Right lobe of liver (tissue), 4 donors: ENCODE data around the gene CREB5.

ENCODE experiments used
- CTCF ChIP-seq, 4 donors: fragments of 200-600 bp in 3 of 4; fragments of 450-650 bp in 1 of 4; IDR thresholded peaks; one replicate each; pipeline versions ENCODE4 v1.5.1 to v1.8.0; 2016 to 2022; ENCODE audit warnings: antibody characterized with exemption in 4 of 4, mild to moderate bottlenecking in 2 of 4
- POLR2A ChIP-seq: fragments of 450-650 bp; IDR thresholded peaks from one replicate; pipeline ENCODE4 v1.6.1; 2017; ENCODE audit warnings: antibody characterized with exemption, mild to moderate bottlenecking
- donor health status: DM: no; HTN: no; CAD: no.
- donor health status: DM: no; HTN: no; CAD: no.
- donor health status: DM: no; HTN: yes; CAD: no.

DNA sequence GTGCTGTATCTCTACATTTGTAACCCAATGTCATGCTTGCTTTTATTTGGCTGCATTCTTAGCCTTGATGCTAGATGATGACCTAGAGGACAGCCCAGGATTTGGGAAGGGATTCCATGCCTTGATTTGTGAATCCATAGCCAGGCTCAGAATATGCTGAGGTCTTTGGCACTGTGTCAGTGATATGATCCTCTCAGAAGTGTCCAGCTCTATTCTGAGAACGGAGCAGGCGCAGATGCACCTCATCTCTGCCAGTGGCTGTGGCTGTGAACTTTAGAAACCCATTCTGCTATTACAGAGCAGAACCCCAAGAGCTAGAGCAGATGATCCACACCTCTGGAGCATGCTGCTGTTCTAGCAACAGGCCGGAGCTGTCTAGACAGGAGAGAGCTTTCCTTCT is 333.0 kb downstream of the CREB5 start:
- TF ChIP-seq CTCF (IDR thresholded peaks at IDR 0.05) (no peak), POLR2A (no peak)
